Measurements from ENCODE around the gene KIF16B.
"Not testable (repeated sequence)": the region's sequence is repeated elsewhere in the genome, so short reads cannot be mapped to it uniquely, and the experiment has no call there.

Gene KIF16B

GRCh38 chr20:16527438-16527837, 45.8 kb downstream of the KIF16B start:
- Histone ChIP-seq H3K9ac (ENCODE audit: low read depth in 1 of 2, low read length in 2 of 2) (no peak overlapping the region), H3K36me3 (ENCODE audit: control insufficient read depth in 1 of 2, insufficient read depth in 2 of 2, low read length in 2 of 2) (peaks cover 6 to 8% of the 10 kb centered on the region in 2 donors), H3K27ac (ENCODE audit: low read depth, low read length) (peak overlapping the region; percentile 28)

GRCh38 chr20:16526433-16527380, 46.5 kb downstream of the KIF16B start:
- no peak overlapping the region for H3K27ac ChIP-seq (ENCODE audit: low read depth, low read length)
- no peaks in the 10 kb centered on the region for H3K9me3 ChIP-seq (ENCODE audit: control insufficient read depth in 1 of 2, low read length in 2 of 2)
- H3K4me1 ChIP-seq (ENCODE audit: control insufficient read depth in 1 of 2, insufficient read depth in 2 of 2, low read length in 2 of 2), result peaks cover 12 to 43% of the 10 kb centered on the region in 2 donors
- no peak overlapping the region for H3K9ac ChIP-seq (ENCODE audit: low read depth in 1 of 2, low read length in 2 of 2)
- H3K36me3 ChIP-seq (ENCODE audit: control insufficient read depth in 1 of 2, insufficient read depth in 2 of 2, low read length in 2 of 2), result peaks cover 6 to 8% of the 10 kb centered on the region in 2 donors
- no peaks in the 10 kb centered on the region for H3K27me3 ChIP-seq (ENCODE audit: control insufficient read depth in 1 of 2, insufficient read depth in 2 of 2, low read length in 2 of 2)
- no peak overlapping the region for H3K4me3 ChIP-seq (ENCODE audit: low read depth in 1 of 2, low read length in 2 of 2)

More at GRCh38 chr20:16527438-16527837, 45.8 kb downstream of the KIF16B start:
- H3K4me3 ChIP-seq (ENCODE audit: low read depth in 1 of 2, low read length in 2 of 2), result no peak overlapping the region
- no peaks in the 10 kb centered on the region for H3K9me3 ChIP-seq (ENCODE audit: control insufficient read depth in 1 of 2, low read length in 2 of 2)
- H3K27me3 ChIP-seq (ENCODE audit: control insufficient read depth in 1 of 2, insufficient read depth in 2 of 2, low read length in 2 of 2), result no peaks in the 10 kb centered on the region
- peaks cover 12 to 43% of the 10 kb centered on the region in 2 donors for H3K4me1 ChIP-seq (ENCODE audit: control insufficient read depth in 1 of 2, insufficient read depth in 2 of 2, low read length in 2 of 2)

- H3K4me1 ChIP-seq (ENCODE audit: control insufficient read depth in 1 of 2, insufficient read depth in 2 of 2, low read length in 2 of 2); H3K9me3 ChIP-seq (ENCODE audit: control insufficient read depth in 1 of 2, low read length in 2 of 2); H3K27ac ChIP-seq (ENCODE audit: low read depth, low read length); H3K9ac ChIP-seq (ENCODE audit: low read depth in 1 of 2, low read length in 2 of 2); H3K27me3 ChIP-seq (ENCODE audit: control insufficient read depth in 1 of 2, insufficient read depth in 2 of 2, low read length in 2 of 2); H3K4me3 ChIP-seq (ENCODE audit: low read depth in 1 of 2, low read length in 2 of 2): not testable (repeated sequence)
- H3K36me3 ChIP-seq (ENCODE audit: control insufficient read depth in 1 of 2, insufficient read depth in 2 of 2, low read length in 2 of 2), result peaks cover 6 to 13% of the 10 kb centered on the region in 2 donors
Measured at GRCh38 chr20:16522651-16523050, 50.6 kb downstream of the KIF16B start.

GRCh38 chr20:16520154-16520553, 53.1 kb downstream of the KIF16B start:
- H3K27me3 ChIP-seq (ENCODE audit: control insufficient read depth in 1 of 2, insufficient read depth in 2 of 2, low read length in 2 of 2), result no peaks in the 10 kb centered on the region
- H3K9ac ChIP-seq (ENCODE audit: low read depth in 1 of 2, low read length in 2 of 2), result no peak overlapping the region
- H3K9me3 ChIP-seq (ENCODE audit: control insufficient read depth in 1 of 2, low read length in 2 of 2), result no peaks in the 10 kb centered on the region
- H3K4me3 ChIP-seq (ENCODE audit: low read depth in 1 of 2, low read length in 2 of 2), result no peak overlapping the region
- H3K27ac ChIP-seq (ENCODE audit: low read depth, low read length), result no peak overlapping the region
- H3K36me3 ChIP-seq (ENCODE audit: control insufficient read depth in 1 of 2, insufficient read depth in 2 of 2, low read length in 2 of 2), result peaks cover 2 to 15% of the 10 kb centered on the region in 2 donors
- H3K4me1 ChIP-seq (ENCODE audit: control insufficient read depth in 1 of 2, insufficient read depth in 2 of 2, low read length in 2 of 2), result no peaks in the 10 kb centered on the region

GRCh38 chr20:16519673-16520072, 53.6 kb downstream of the KIF16B start:
- not testable (repeated sequence) for H3K4me1 ChIP-seq (ENCODE audit: control insufficient read depth in 1 of 2, insufficient read depth in 2 of 2, low read length in 2 of 2); H3K9ac ChIP-seq (ENCODE audit: low read depth in 1 of 2, low read length in 2 of 2); H3K4me3 ChIP-seq (ENCODE audit: low read depth in 1 of 2, low read length in 2 of 2); H3K27ac ChIP-seq (ENCODE audit: low read depth, low read length); H3K27me3 ChIP-seq (ENCODE audit: control insufficient read depth in 1 of 2, insufficient read depth in 2 of 2, low read length in 2 of 2); H3K9me3 ChIP-seq (ENCODE audit: control insufficient read depth in 1 of 2, low read length in 2 of 2)
- H3K36me3 ChIP-seq (ENCODE audit: control insufficient read depth in 1 of 2, insufficient read depth in 2 of 2, low read length in 2 of 2), result peaks cover 0 to 10% of the 10 kb centered on the region in 2 donors

GRCh38 chr20:16518784-16519084, 54.5 kb downstream of the KIF16B start:
- no peaks in the 10 kb centered on the region for H3K27me3 ChIP-seq (ENCODE audit: control insufficient read depth in 1 of 2, insufficient read depth in 2 of 2, low read length in 2 of 2)
- H3K9ac ChIP-seq (ENCODE audit: low read depth in 1 of 2, low read length in 2 of 2), result no peak overlapping the region
- H3K4me3 ChIP-seq (ENCODE audit: low read depth in 1 of 2, low read length in 2 of 2), result no peak overlapping the region
- no peaks in the 10 kb centered on the region for H3K9me3 ChIP-seq (ENCODE audit: control insufficient read depth in 1 of 2, low read length in 2 of 2)
- no peaks in the 10 kb centered on the region for H3K4me1 ChIP-seq (ENCODE audit: control insufficient read depth in 1 of 2, insufficient read depth in 2 of 2, low read length in 2 of 2)
- H3K27ac ChIP-seq (ENCODE audit: low read depth, low read length), result no peak overlapping the region
- H3K36me3 ChIP-seq (ENCODE audit: control insufficient read depth in 1 of 2, insufficient read depth in 2 of 2, low read length in 2 of 2), result peaks cover 0 to 10% of the 10 kb centered on the region in 2 donors

- Histone ChIP-seq H3K9ac (ENCODE audit: low read depth in 1 of 2, low read length in 2 of 2) (no peak overlapping the region), H3K27ac (ENCODE audit: low read depth, low read length) (no peak overlapping the region), H3K4me1 (ENCODE audit: control insufficient read depth in 1 of 2, insufficient read depth in 2 of 2, low read length in 2 of 2) (no peaks in the 10 kb centered on the region), H3K27me3 (ENCODE audit: control insufficient read depth in 1 of 2, insufficient read depth in 2 of 2, low read length in 2 of 2) (no peaks in the 10 kb centered on the region), H3K36me3 (ENCODE audit: control insufficient read depth in 1 of 2, insufficient read depth in 2 of 2, low read length in 2 of 2) (peaks cover 0 to 10% of the 10 kb centered on the region in 2 donors), H3K9me3 (ENCODE audit: control insufficient read depth in 1 of 2, low read length in 2 of 2) (no peaks in the 10 kb centered on the region), H3K4me3 (ENCODE audit: low read depth in 1 of 2, low read length in 2 of 2) (no peak overlapping the region)
Measured at GRCh38 chr20:16517946-16518783, 55.1 kb downstream of the KIF16B start.

GRCh38 chr20:16516794-16517193, 56.5 kb downstream of the KIF16B start:
- Histone ChIP-seq H3K9me3 (ENCODE audit: control insufficient read depth in 1 of 2, low read length in 2 of 2) (no peaks in the 10 kb centered on the region), H3K36me3 (ENCODE audit: control insufficient read depth in 1 of 2, insufficient read depth in 2 of 2, low read length in 2 of 2) (peaks cover 8 to 21% of the 10 kb centered on the region in 2 donors), H3K4me3 (ENCODE audit: low read depth in 1 of 2, low read length in 2 of 2) (no peak overlapping the region), H3K27ac (ENCODE audit: low read depth, low read length) (no peak overlapping the region), H3K4me1 (ENCODE audit: control insufficient read depth in 1 of 2, insufficient read depth in 2 of 2, low read length in 2 of 2) (no peaks in the 10 kb centered on the region), H3K9ac (ENCODE audit: low read depth in 1 of 2, low read length in 2 of 2) (no peak overlapping the region), H3K27me3 (ENCODE audit: control insufficient read depth in 1 of 2, insufficient read depth in 2 of 2, low read length in 2 of 2) (no peaks in the 10 kb centered on the region)

GRCh38 chr20:16515046-16515445, 58.2 kb downstream of the KIF16B start:
- H3K27me3 ChIP-seq (ENCODE audit: control insufficient read depth in 1 of 2, insufficient read depth in 2 of 2, low read length in 2 of 2), result no peaks in the 10 kb centered on the region
- peaks cover 14 to 31% of the 10 kb centered on the region in 2 donors for H3K36me3 ChIP-seq (ENCODE audit: control insufficient read depth in 1 of 2, insufficient read depth in 2 of 2, low read length in 2 of 2)
- no peak overlapping the region for H3K4me3 ChIP-seq (ENCODE audit: low read depth in 1 of 2, low read length in 2 of 2)
- H3K4me1 ChIP-seq (ENCODE audit: control insufficient read depth in 1 of 2, insufficient read depth in 2 of 2, low read length in 2 of 2), result no peaks in the 10 kb centered on the region
- no peaks in the 10 kb centered on the region for H3K9me3 ChIP-seq (ENCODE audit: control insufficient read depth in 1 of 2, low read length in 2 of 2)
- H3K27ac ChIP-seq (ENCODE audit: low read depth, low read length), result no peak overlapping the region
- no peak overlapping the region for H3K9ac ChIP-seq (ENCODE audit: low read depth in 1 of 2, low read length in 2 of 2)

- Histone ChIP-seq H3K9me3 (ENCODE audit: control insufficient read depth in 1 of 2, low read length in 2 of 2) (no peaks in the 10 kb centered on the region), H3K4me1 (ENCODE audit: control insufficient read depth in 1 of 2, insufficient read depth in 2 of 2, low read length in 2 of 2) (no peaks in the 10 kb centered on the region), H3K9ac (ENCODE audit: low read depth in 1 of 2, low read length in 2 of 2) (no peak overlapping the region), H3K27ac (ENCODE audit: low read depth, low read length) (no peak overlapping the region), H3K27me3 (ENCODE audit: control insufficient read depth in 1 of 2, insufficient read depth in 2 of 2, low read length in 2 of 2) (no peaks in the 10 kb centered on the region), H3K4me3 (ENCODE audit: low read depth in 1 of 2, low read length in 2 of 2) (no peak overlapping the region), H3K36me3 (ENCODE audit: control insufficient read depth in 1 of 2, insufficient read depth in 2 of 2, low read length in 2 of 2) (peaks cover 14 to 34% of the 10 kb centered on the region in 2 donors)
Measured at GRCh38 chr20:16514140-16514539, 59.1 kb downstream of the KIF16B start.
